Amniotic stem cell (primary cell): ENCODE data around the gene ARHGAP31.
A peak's percentile ranks its signal among the peaks of the same experiment; 100 is the strongest.
"Not testable (repeated sequence)": the region's sequence is repeated elsewhere in the genome, so short reads cannot be mapped to it uniquely, and the experiment has no call there.

ENCODE experiments used
- DNase-seq: peaks from one replicate; lab custom pipeline; 2025; lab: John Stamatoyannopoulos, UW

Gene ARHGAP31

GRCh38 chr3:119350114-119350513 lies 55.9 kb downstream of the ARHGAP31 start:
- DNase-seq = no peak

GRCh38 chr3:119351581-119351980 lies 57.4 kb downstream of the ARHGAP31 start:
- DNase-seq = no peak

GRCh38 chr3:119352034-119352609 lies 57.9 kb downstream of the ARHGAP31 start:
- no peak for DNase-seq

GRCh38 chr3:119352863-119353527 lies 58.8 kb downstream of the ARHGAP31 start:
- peak; percentile 58 for DNase-seq

- DNase-seq = not testable (repeated sequence)
Measured at GRCh38 chr3:119355608-119356007, 61.4 kb downstream of the ARHGAP31 start.

- no peak for DNase-seq
Measured at GRCh38 chr3:119356646-119357045, 62.5 kb downstream of the ARHGAP31 start.

GRCh38 chr3:119357190-119357589 lies 63.0 kb downstream of the ARHGAP31 start:
- no peak for DNase-seq

- no peak for DNase-seq
Measured at GRCh38 chr3:119359476-119360326, 65.5 kb downstream of the ARHGAP31 start.

- DNase-seq = no peak
Measured at GRCh38 chr3:119360736-119361462, 66.7 kb downstream of the ARHGAP31 start.

- DNase-seq = no peak
Measured at GRCh38 chr3:119362010-119362409, 67.8 kb downstream of the ARHGAP31 start.

GRCh38 chr3:119362940-119363725 lies 69.0 kb downstream of the ARHGAP31 start:
- DNase-seq = no peak

GRCh38 chr3:119364401-119364800 lies 70.2 kb downstream of the ARHGAP31 start:
- DNase-seq = no peak

- no peak for DNase-seq
Measured at GRCh38 chr3:119365418-119365817, 71.2 kb downstream of the ARHGAP31 start.

- no peak for DNase-seq
Measured at GRCh38 chr3:119367000-119367399, 72.8 kb downstream of the ARHGAP31 start.

GRCh38 chr3:119368298-119368697 lies 74.1 kb downstream of the ARHGAP31 start:
- DNase-seq = no peak

- DNase-seq = not testable (repeated sequence)
Measured at GRCh38 chr3:119371786-119372185, 77.6 kb downstream of the ARHGAP31 start.

GRCh38 chr3:119375106-119375505 lies 80.9 kb downstream of the ARHGAP31 start:
- no peak for DNase-seq

- no peak for DNase-seq
Measured at GRCh38 chr3:119375510-119375909, 81.3 kb downstream of the ARHGAP31 start.

GRCh38 chr3:119376758-119377157 lies 82.6 kb downstream of the ARHGAP31 start:
- no peak for DNase-seq

GRCh38 chr3:119378259-119378803 lies 84.1 kb downstream of the ARHGAP31 start:
- no peak for DNase-seq

GRCh38 chr3:119380697-119381096 lies 86.5 kb downstream of the ARHGAP31 start:
- no peak for DNase-seq
